ENCODE data around the gene PRSS50. TPM values are rescaled to one million over a fixed set of nuclear protein-coding genes. Genes with fewer than 3 reads are reported as not detected.

Gene PRSS50
- total and polyA plus RNA-seq, 10 donors: 0.14 to 0.34 TPM; not detected in 8

- intact Hi-C loops (cut with DNase I; ENCODE audit: low total_unique reads): no loop called here
- DNase-seq: no peak
- Histone ChIP-seq H3K36me3 (peaks cover 0 to 75% (median 2%) of the 10 kb centered on the region in 6 donors), H3K27me3 (replicated peaks in 1 of 7) (no peaks in the 10 kb centered on the region), H3K4me1 (no peaks in the 10 kb centered on the region), H3K27ac (no peak overlapping the region), H3K9me3 (no peaks in the 10 kb centered on the region), H3K4me3 (no peak overlapping the region)
- no peak for TF ChIP-seq CTCF (IDR thresholded peaks at IDR 0.05 in 8 of 11, conservative IDR thresholded peaks at IDR 0.05 in 3 of 11)
- no peak for TF ChIP-seq POLR2A (IDR thresholded peaks at IDR 0.05)
- TF ChIP-seq POLR2AphosphoS5 (IDR thresholded peaks at IDR 0.05): no peak
- WGBS, 5 donors: 86 to 91% (median 88%) methylated on average over 7 to 11 of the region's 11 CpGs
These were observed 34.7 kb downstream of the PRSS50 start for GRCh38 chr3:46682974-46683373.

DNA sequence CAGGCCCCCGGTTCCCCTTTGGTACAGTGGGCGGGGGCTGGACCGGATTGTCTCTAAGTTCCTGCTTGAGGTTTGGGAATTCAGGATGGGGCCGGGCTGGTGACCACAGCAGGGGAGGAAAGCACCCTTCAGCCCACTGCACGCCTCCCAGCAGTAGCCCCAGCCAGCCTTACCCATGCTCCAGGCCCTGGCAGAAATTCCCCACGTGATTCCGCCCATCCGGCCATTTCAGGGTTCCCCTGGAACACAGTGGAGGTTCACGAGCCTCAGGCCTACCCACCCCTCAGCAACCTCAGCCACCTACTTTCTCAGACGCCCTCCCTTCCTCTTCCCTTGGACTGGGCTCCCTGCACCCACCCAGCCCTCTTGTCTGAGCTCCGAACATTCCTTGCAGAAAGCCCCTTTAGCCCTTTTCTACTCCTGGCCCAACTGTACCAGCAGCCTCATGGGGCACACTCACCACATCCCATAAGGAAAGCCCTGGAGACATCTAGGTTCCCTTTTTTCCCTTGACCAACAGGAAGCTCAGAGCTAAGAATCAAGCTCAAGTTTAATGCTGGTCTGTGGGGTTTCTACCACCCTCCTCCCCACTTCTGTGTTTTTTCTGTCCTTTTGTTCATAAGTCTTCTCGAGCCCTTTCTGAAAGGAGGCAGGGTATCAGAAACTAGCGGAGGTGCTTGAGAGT is 35.7 kb downstream of the PRSS50 start:
- no peaks in the 10 kb centered on the region for H3K4me1 ChIP-seq
- WGBS, 5 donors: 61 to 75% (median 70%) methylated on average over 12 to 13 of the region's 13 CpGs
- H3K36me3 ChIP-seq: peaks cover 0 to 65% (median 0%) of the 10 kb centered on the region in 6 donors
- no peak for TF ChIP-seq POLR2AphosphoS5 (IDR thresholded peaks at IDR 0.05)
- TF ChIP-seq POLR2A (IDR thresholded peaks at IDR 0.05): no peak
- TF ChIP-seq CTCF (IDR thresholded peaks at IDR 0.05 in 8 of 11, conservative IDR thresholded peaks at IDR 0.05 in 3 of 11): no peak
- intact Hi-C loops (cut with DNase I; ENCODE audit: low total_unique reads): no loop called here
- no peak overlapping the region for H3K4me3 ChIP-seq
- no peak overlapping the region for H3K27ac ChIP-seq
- DNase-seq: no peak
- H3K9me3 ChIP-seq: no peaks in the 10 kb centered on the region
- no peaks in the 10 kb centered on the region for H3K27me3 ChIP-seq (replicated peaks in 1 of 7)

DNA sequence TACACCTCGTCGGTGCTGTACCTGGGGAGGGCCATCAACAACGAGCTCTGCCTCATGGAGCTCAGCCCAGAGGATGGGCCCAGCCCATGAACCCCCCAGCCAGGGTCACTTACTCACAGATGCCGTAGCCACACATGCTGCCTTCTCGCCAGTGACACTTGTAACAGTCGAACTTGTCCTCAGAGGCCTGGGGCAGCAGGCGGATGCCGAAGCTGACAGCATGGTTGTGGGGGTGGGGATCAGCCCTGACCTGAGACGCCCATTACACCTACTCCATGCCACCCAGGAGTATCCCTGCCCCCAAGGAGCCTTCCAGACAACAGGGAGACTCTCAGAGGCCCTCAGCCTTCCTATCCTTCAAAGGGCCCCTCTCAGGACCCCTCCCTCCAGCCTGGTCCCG is 36.3 kb downstream of the PRSS50 start:
- Histone ChIP-seq H3K4me1 (peaks cover 0 to 5% (median 0%) of the 10 kb centered on the region in 6 donors), H3K27me3 (replicated peaks in 1 of 7) (no peaks in the 10 kb centered on the region), H3K36me3 (peaks cover 0 to 61% (median 0%) of the 10 kb centered on the region in 6 donors), H3K27ac (no peak overlapping the region), H3K4me3 (no peak overlapping the region), H3K9me3 (no peaks in the 10 kb centered on the region)
- no peak for DNase-seq
- 78 to 90% (median 89%) methylated on average over 9 to 10 of the region's 10 CpGs for WGBS, 5 donors
- intact Hi-C loops (cut with DNase I; ENCODE audit: low total_unique reads): no loop called here
- no peak for TF ChIP-seq CTCF (IDR thresholded peaks at IDR 0.05 in 8 of 11, conservative IDR thresholded peaks at IDR 0.05 in 3 of 11)
- TF ChIP-seq POLR2A (IDR thresholded peaks at IDR 0.05): no peak
- TF ChIP-seq POLR2AphosphoS5 (IDR thresholded peaks at IDR 0.05): no peak

GRCh38 chr3:46680298-46680826 is 37.3 kb downstream of the PRSS50 start:
- peaks cover 0 to 60% (median 0%) of the 10 kb centered on the region in 6 donors for H3K36me3 ChIP-seq
- 86 to 97% (median 90%) methylated on average over 6 to 9 of the region's 9 CpGs for WGBS, 5 donors

More at GRCh38 chr3:46680298-46680826, 37.3 kb downstream of the PRSS50 start:
- peaks cover 0 to 15% (median 0%) of the 10 kb centered on the region in 6 donors for H3K4me1 ChIP-seq
- TF ChIP-seq POLR2AphosphoS5 (IDR thresholded peaks at IDR 0.05): no peak
- TF ChIP-seq CTCF (IDR thresholded peaks at IDR 0.05 in 8 of 11, conservative IDR thresholded peaks at IDR 0.05 in 3 of 11): no peak
- no peak for TF ChIP-seq POLR2A (IDR thresholded peaks at IDR 0.05)
- no peaks in the 10 kb centered on the region for H3K27me3 ChIP-seq (replicated peaks in 1 of 7)
- H3K4me3 ChIP-seq: no peak overlapping the region
- no peak overlapping the region for H3K27ac ChIP-seq
- DNase-seq: no peak
- intact Hi-C loops (cut with DNase I; ENCODE audit: low total_unique reads): no loop called here
- H3K9me3 ChIP-seq: no peaks in the 10 kb centered on the region
